ENCODE results near the gene KDM2B.

- TF ChIP-seq HEYL (CRISPR knock-in tag; IDR thresholded peaks at IDR 0.05): no peak
- TF ChIP-seq, protein P1, sequence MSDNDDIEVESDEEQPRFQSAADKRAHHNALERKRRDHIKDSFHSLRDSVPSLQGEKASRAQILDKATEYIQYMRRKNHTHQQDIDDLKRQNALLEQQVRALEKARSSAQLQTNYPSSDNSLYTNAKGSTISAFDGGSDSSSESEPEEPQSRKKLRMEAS (IDR thresholded peaks at IDR 0.05): no peak
- TF ChIP-seq, protein P2, sequence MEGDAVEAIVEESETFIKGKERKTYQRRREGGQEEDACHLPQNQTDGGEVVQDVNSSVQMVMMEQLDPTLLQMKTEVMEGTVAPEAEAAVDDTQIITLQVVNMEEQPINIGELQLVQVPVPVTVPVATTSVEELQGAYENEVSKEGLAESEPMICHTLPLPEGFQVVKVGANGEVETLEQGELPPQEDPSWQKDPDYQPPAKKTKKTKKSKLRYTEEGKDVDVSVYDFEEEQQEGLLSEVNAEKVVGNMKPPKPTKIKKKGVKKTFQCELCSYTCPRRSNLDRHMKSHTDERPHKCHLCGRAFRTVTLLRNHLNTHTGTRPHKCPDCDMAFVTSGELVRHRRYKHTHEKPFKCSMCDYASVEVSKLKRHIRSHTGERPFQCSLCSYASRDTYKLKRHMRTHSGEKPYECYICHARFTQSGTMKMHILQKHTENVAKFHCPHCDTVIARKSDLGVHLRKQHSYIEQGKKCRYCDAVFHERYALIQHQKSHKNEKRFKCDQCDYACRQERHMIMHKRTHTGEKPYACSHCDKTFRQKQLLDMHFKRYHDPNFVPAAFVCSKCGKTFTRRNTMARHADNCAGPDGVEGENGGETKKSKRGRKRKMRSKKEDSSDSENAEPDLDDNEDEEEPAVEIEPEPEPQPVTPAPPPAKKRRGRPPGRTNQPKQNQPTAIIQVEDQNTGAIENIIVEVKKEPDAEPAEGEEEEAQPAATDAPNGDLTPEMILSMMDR (IDR thresholded peaks at IDR 0.05): no peak
- no peak for TF ChIP-seq CBX8 (IDR thresholded peaks at IDR 0.05)
- no peak for TF ChIP-seq NR3C1 (IDR thresholded peaks at IDR 0.05)
- no peak for TF ChIP-seq EP300 (IDR thresholded peaks at IDR 0.05)
- TF ChIP-seq ZFP36 (IDR thresholded peaks at IDR 0.05; ENCODE audit: borderline replicate concordance, partially characterized antibody): no peak
- no peak for TF ChIP-seq CHD4 (IDR thresholded peaks at IDR 0.05; ENCODE audit: borderline replicate concordance)
- TF ChIP-seq USF2 (IDR thresholded peaks at IDR 0.05): no peak
- TF ChIP-seq PHF8 (IDR thresholded peaks at IDR 0.05; ENCODE audit: borderline replicate concordance, low read depth): no peak
Observed at GRCh38 chr12:121562488-121562887, 18.3 kb downstream of the KDM2B start.
